Gastrocnemius medialis (tissue), 4 donors: ENCODE results near the gene TASL. TPM values are rescaled to one million over a fixed set of nuclear protein-coding genes. Genes with fewer than 3 reads are reported as not detected.
"Not testable (repeated sequence)": the region's sequence is repeated elsewhere in the genome, so short reads cannot be mapped to it uniquely, and the experiment has no call there.

Experiments
- ATAC-seq, 2 donors: fragments of 150-250 bp; one replicate each; pipeline ENCODE4 v1.9.1; 2016
- DNase-seq, 2 donors: peaks; one replicate each; pipeline ENCODE4 v3.0.0-alpha.2; 2019
- H3K27ac ChIP-seq, 4 donors: fragments of 200-600 bp; sonication (generic); 1 replicate in 1 of 4; 2 replicates in 3 of 4; pipeline ENCODE4 v1.5.1; 2016 to 2018; ENCODE audit warnings: mild to moderate bottlenecking in 2 of 4, moderate library complexity in 1 of 4
- H3K27me3 ChIP-seq, 3 donors: fragments of 200-600 bp; sonication (generic) in 2 of 3; 1 replicate in 1 of 3; 2 replicates in 2 of 3; pipeline versions ENCODE4 v1.5.1 to v1.6.0; 2016 to 2019; ENCODE audit warnings: mild to moderate bottlenecking in 1 of 3, moderate library complexity in 1 of 3
- H3K36me3 ChIP-seq, 2 donors: fragments of 200-600 bp; sonication (generic) in 1 of 2; one replicate each; pipeline ENCODE4 v1.5.1; 2017 to 2018
- H3K4me1 ChIP-seq, 2 donors: fragments of 200-600 bp; sonication (generic) in 1 of 2; one replicate each; pipeline ENCODE4 v1.5.1; 2016 to 2017; ENCODE audit warnings: mild to moderate bottlenecking in 2 of 2
- H3K4me3 ChIP-seq, 4 donors: fragments of 200-600 bp; sonication (generic) in 3 of 4; 1 replicate in 1 of 4; 2 replicates in 3 of 4; pipeline ENCODE4 v1.5.1; 2016 to 2019; ENCODE audit warnings: mild to moderate bottlenecking in 2 of 4
- H3K9me3 ChIP-seq, 3 donors: fragments of 200-600 bp; sonication (generic) in 2 of 3; 1 replicate in 1 of 3; 2 replicates in 2 of 3; pipeline ENCODE4 v1.5.1; 2016 to 2019
- POLR2A ChIP-seq, 2 donors: fragments of 450-650 bp; IDR thresholded peaks; one replicate each; pipeline ENCODE4 v1.6.1; 2017; ENCODE audit warnings: antibody characterized with exemption in 2 of 2, mild to moderate bottlenecking in 2 of 2, moderate library complexity in 2 of 2
- in situ Hi-C, 4 donors: fragments of 200-750 bp; cut with MboI; loops; one replicate each; pipeline versions ENCODE4 v1.15.0 to v1.8.0; 2017; ENCODE audit warnings: low sequenced_read_pairs in 4 of 4
- intact Hi-C: fragments of 100-400 bp; cut with DNase I; formaldehyde crosslinking; loops from one replicate; pipeline ENCODE4 v1.15.1; 2023; ENCODE audit warnings: low total_unique reads
- total RNA-seq, 4 donors: library from RNA; depleted of rRNA; stranded (reverse); fragments of >200 nt; gene quantifications; one replicate each; pipeline versions ENCODE4 v1.1.0 to v1.2.3, GENCODE V29; 2016
- TF ChIP-seq, protein P1 (sequence below), 5 experiments: fragments of 450-650 bp in 3 of 5; fragments of 200-600 bp in 2 of 5; sonication (generic) in 2 of 5; IDR thresholded peaks in 4 of 5; conservative IDR thresholded peaks in 1 of 5; 1 replicate in 4 of 5; 2 replicates in 1 of 5; pipeline ENCODE4 v1.5.1; 2016 to 2019; ENCODE audit warnings: antibody characterized with exemption in 5 of 5, mild to moderate bottlenecking in 3 of 5, moderate library complexity in 3 of 5

Gene TASL
- total RNA-seq, 4 donors from 2014 or later = 0.13 to 0.49 TPM; not detected in 2

DNA sequence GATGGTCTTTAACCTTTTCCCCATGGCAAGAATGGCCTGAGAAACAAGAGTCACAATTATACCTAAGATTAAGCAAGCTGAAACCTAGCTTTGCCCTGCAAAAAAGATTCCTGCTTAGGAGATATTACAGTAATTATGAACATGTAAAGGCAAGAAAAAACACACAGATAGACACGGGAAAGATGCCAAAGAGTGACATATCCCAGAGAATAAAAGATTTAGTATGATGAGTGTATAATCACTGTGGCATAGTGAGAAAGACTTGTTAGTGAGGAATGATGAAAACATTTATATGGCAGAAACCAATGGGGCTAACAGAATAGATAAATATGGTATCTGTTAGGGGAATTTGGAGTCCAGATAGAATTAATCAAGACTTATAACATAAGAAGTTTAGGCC is 29.6 kb upstream of the TASL start:
- no peaks in the 10 kb centered on the region for H3K27me3 ChIP-seq
- no peak overlapping the region for H3K4me3 ChIP-seq
- ATAC-seq = no peak
- intact Hi-C loops = no loop called here
- TF ChIP-seq POLR2A (IDR thresholded peaks at IDR 0.05) = no peak
- in situ Hi-C loops = no loop called here
- no peaks in the 10 kb centered on the region for H3K36me3 ChIP-seq
- H3K9me3 ChIP-seq = no peaks in the 10 kb centered on the region
- H3K27ac ChIP-seq = no peak overlapping the region
- no peaks in the 10 kb centered on the region for H3K4me1 ChIP-seq
- DNase-seq = no peak

DNA sequence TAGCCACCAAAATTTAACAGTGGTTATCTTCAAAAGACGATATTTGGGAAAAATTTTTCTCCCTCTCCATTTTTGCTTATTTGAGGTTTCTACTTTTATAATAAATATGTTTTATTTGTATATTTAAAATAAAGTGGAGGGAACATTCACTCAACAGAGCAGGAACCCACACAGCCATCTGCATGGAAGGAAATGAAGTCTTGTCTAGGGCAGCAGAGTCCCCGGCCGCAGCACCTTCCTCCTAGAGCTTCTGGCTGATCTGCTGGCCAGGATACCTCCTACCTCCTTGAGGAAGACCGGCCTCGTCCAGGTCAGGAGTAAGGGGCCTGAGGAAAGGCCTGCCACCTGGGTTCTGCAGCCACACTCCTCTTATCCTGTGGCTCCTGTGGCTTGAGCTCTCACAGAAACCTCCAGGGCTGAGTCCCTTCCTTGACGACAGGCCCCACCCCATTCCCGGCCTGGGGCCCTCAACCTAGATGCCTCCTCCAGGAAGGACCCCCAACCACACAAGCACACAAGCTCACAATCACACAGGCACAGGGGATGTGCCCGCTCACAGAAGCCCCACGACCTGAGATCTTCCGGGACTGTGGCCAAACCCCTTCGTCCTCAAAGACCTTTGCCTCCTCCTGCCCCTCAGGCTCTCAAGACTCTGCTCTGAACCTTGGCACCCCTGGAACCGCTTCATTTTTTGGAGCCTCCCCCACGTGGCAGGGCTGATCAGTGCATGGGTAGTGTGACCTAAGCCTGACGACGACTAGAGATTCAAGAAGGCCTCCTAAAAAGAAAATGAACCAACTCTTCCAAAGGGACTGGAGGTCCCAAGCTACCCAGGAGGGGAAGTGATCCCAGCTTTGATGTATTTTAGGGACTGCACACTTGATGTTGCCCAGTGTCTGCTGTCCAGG is 23.0 kb upstream of the TASL start:
- H3K4me3 ChIP-seq, intact Hi-C loops, H3K36me3 ChIP-seq, H3K27me3 ChIP-seq, ATAC-seq, H3K9me3 ChIP-seq, H3K27ac ChIP-seq, H3K4me1 ChIP-seq, in situ Hi-C loops, DNase-seq: not testable (repeated sequence)

DNA sequence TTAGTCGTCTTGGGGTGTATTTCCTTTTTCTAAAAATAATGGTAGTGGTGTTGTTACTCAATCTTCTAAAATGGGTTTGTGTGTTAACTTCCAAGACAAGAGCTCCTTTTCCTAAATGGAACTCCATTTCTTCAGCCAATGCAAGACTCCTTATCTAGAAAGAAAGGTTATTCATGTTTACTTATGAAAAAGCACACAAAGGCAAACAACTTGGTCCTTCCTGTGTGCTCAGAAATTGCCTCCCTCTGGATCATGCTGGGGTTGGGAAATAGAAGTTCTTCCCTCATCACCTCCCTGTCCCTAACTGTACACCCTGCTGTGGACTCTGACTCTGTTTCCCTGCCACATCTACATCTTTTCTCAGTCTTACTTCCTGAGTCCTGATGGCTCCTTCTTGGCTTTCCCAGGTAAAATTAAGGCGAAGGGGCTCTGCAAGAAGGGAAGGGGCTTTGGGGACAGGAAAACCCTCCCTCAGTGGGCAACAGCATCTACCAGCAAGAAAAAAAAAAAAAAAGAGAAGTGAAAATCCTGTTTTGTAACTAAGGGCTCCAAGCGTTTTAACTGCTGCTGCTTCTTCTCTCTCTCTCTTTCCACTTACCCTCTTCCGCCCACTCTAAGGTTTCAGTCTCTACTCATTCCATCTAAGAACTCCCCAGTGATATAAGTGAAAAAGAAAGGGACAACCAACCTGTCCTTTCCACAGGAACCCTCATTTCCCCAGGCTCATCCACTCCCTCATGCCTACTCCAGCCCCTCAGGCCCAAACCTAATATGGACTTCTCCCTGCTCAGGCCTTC is 19.8 kb upstream of the TASL start:
- ATAC-seq (no peak), DNase-seq (no peak)
- TF ChIP-seq, protein P1, sequence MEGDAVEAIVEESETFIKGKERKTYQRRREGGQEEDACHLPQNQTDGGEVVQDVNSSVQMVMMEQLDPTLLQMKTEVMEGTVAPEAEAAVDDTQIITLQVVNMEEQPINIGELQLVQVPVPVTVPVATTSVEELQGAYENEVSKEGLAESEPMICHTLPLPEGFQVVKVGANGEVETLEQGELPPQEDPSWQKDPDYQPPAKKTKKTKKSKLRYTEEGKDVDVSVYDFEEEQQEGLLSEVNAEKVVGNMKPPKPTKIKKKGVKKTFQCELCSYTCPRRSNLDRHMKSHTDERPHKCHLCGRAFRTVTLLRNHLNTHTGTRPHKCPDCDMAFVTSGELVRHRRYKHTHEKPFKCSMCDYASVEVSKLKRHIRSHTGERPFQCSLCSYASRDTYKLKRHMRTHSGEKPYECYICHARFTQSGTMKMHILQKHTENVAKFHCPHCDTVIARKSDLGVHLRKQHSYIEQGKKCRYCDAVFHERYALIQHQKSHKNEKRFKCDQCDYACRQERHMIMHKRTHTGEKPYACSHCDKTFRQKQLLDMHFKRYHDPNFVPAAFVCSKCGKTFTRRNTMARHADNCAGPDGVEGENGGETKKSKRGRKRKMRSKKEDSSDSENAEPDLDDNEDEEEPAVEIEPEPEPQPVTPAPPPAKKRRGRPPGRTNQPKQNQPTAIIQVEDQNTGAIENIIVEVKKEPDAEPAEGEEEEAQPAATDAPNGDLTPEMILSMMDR (IDR thresholded peaks at IDR 0.05 in 4 of 5, conservative IDR thresholded peaks at IDR 0.05 in 1 of 5) = no peak
- no peak for TF ChIP-seq POLR2A (IDR thresholded peaks at IDR 0.05)
- Histone ChIP-seq H3K27ac (no peak overlapping the region), H3K36me3 (no peaks in the 10 kb centered on the region), H3K9me3 (no peaks in the 10 kb centered on the region), H3K4me3 (no peak overlapping the region), H3K4me1 (no peaks in the 10 kb centered on the region), H3K27me3 (no peaks in the 10 kb centered on the region)
- intact Hi-C loops = no loop called here
- in situ Hi-C loops = no loop called here

DNA sequence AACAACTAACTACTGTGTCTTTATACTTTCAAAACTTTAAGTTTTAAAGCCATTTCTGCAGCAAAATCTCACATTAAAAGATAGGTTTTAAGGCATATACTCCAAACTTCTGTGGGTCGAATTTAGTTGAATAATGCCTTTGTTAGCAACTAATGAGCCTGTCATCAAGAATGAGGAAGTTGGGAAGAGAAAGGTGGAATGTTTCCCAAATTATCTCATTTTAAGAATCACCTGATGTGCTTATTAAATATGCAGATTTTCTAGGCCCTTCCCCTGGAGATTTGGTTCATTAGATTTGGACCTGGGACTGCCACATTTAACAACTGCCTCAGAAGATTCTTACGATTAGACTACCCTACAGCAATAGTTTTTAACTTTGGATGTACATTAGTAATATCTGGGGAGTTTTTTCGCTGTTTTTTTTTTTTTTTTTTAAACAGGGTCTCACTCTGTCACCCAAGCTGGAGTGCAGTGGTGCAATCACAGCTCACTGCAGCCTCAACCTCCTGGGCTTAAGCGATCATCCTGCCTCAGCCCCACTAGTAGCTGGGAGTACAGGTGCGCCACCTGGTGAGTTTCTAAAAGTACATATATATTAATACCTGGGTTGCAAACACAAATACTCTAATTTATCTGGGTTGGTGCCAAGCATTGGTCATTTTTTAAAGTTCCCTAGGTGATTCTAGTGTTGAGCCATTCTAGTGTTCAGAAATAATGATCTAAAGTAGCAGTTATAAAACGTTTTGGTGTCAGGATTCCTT is 16.1 kb upstream of the TASL start:
- Histone ChIP-seq H3K4me1 (no peaks in the 10 kb centered on the region), H3K27me3 (no peaks in the 10 kb centered on the region), H3K36me3 (no peaks in the 10 kb centered on the region), H3K9me3 (no peaks in the 10 kb centered on the region), H3K4me3 (no peak overlapping the region), H3K27ac (no peak overlapping the region)
- no peak for DNase-seq
- no peak for ATAC-seq
- intact Hi-C loops = no loop called here
- in situ Hi-C loops = no loop called here
- TF ChIP-seq, protein P1 (IDR thresholded peaks at IDR 0.05 in 4 of 5, conservative IDR thresholded peaks at IDR 0.05 in 1 of 5) = no peak
- no peak for TF ChIP-seq POLR2A (IDR thresholded peaks at IDR 0.05)

DNA sequence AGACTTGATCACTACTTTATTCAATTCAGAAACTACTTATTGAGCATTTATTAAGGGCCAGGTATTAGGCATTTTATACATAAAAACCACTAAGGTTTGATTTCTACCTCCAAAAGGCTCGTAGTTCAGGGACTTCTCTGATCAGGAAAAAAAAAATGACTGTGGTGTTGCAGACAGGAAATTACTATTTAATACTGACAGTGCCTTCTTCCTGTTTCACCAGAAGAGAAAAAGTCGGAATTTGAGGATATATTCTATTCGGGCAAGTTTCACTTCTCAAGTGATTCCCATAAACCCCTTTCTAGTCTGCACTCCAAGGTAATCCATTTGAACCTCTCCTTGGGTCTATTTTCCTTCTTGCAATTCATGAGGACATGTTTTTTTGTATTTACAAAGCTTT is 15.3 kb upstream of the TASL start:
- ATAC-seq (no peak), DNase-seq (no peak)
- Histone ChIP-seq H3K27ac (no peak overlapping the region), H3K27me3 (no peaks in the 10 kb centered on the region), H3K36me3 (no peaks in the 10 kb centered on the region), H3K4me3 (no peak overlapping the region), H3K9me3 (no peaks in the 10 kb centered on the region), H3K4me1 (no peaks in the 10 kb centered on the region)
- in situ Hi-C loops = no loop called here
- TF ChIP-seq, protein P1 (IDR thresholded peaks at IDR 0.05 in 4 of 5, conservative IDR thresholded peaks at IDR 0.05 in 1 of 5) = no peak
- no peak for TF ChIP-seq POLR2A (IDR thresholded peaks at IDR 0.05)
- intact Hi-C loops = no loop called here
